NAMALWA (cell line): ENCODE results near the gene RPS2.
"Not testable (repeated sequence)": the region's sequence is repeated elsewhere in the genome, so short reads cannot be mapped to it uniquely, and the experiment has no call there.

Experiments used
- DNase-seq: peaks from one replicate; pipeline ENCODE4 v3.0.0-alpha.2; 2015; ENCODE audit warnings: low spot score

RPS2 gene

DNA sequence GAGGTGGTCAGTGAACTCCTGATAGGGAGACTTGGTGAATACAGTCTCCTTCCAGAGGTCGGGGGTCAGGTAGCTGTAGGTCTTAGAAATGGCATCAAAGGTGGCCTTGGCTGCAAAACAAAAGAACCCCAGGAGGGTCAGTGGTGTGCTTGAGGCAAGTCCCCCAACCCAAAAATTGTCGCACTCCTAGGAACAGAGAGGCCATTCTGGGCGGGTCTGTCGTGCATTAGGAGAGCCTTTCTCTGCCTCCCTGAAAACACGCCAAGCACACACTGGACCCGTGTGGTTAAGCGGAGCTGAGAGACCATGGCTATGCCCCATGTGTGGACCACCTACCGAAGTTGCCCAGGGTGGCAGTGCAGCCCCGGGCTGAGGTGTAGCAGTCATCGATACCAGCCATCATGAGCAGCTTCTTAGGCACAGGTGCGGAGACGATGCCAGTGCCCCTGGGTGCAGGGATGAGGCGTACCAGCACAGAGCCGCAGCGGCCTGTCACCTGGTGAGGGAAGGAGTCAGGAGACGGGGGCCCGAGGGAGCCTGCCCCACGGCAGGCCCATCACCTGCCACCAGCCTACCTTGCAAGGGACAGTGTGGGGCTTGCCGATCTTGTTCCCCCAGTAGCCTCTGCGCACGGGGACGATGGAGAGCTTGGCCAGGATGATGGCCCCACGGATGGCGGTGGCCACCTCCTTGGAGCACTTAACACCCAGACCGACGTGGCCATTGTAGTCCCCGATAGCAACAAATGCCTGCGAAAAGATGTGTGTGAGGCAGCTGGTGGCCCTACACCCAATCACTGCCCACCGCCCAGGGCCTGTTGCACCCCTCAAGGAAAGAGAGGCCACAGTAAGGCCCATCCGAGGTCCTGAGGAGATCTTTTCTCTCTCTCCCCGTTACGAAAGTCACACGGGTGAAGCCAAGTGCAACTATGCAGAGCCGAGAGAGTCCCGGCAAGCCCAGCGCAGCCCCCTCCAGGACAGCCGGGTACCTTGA, 2.2 kb downstream of the RPS2 start:
- DNase-seq: not testable (repeated sequence)

DNA sequence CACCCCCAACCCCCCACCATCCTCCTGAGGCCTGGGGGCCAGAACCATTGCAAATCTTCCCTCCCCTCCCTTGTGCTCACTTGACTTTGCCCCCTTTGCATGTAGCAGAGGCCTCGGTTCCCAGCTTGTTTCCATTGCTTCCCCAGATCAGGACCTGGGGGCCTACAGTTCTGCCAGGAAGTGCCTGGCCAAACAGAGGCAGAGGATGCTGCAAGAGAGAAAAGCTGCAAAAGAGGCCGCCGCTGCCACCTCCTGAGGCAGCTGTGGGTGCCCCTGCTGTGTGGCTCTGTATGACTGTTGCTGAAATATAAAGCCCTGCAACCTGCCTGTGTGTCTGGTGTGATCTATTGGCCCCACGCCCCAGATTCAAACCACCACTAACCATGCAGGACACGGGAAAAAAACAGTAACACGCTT, 3.0 kb downstream of the RPS2 start:
- peak; percentile 58 for DNase-seq

DNA sequence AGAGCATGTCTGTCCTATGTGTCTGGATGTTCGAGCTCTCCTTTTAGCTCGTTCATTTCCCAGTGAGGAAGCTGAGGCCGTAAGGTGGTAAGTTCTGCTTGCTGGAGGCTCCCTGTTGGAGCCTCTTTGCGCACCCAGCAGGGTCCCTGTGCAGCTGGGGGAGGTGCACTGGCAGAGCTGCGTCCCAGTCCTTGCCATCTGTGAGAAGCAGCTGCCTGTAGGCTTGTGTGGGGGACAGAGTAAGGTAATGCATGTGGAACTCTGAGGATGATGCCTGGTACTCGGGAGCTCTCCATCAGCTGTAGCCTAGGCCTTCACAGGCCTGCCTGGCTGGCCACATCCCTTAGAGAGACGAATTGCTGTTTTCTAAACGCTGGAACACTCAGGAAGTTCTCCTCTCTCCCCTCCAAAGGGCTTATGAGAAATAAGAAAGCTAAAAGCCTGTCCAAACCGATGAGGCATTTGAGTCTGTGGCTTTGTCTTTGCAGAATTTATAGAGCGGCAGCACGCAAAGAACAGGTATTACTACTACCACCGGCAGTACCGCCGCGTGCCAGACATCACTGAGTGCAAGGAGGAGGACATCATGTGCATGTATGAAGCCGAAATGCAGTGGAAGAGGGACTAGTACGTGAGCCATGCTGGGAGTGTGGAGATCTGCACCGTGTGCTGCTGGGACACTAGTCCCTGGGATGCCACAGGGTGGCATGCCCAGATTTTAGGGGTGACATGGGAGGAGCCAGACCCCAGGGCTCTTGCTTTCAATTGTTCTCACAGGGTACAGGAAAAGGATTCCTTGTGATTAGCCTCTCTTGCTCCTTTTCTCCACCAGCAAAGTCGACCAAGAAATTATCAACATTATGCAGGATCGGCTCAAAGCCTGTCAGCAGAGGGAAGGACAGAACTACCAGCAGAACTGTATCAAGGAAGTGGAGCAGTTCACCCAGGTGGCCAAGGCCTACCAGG, 3.7 kb downstream of the RPS2 start:
- peak; percentile 79 for DNase-seq

DNA sequence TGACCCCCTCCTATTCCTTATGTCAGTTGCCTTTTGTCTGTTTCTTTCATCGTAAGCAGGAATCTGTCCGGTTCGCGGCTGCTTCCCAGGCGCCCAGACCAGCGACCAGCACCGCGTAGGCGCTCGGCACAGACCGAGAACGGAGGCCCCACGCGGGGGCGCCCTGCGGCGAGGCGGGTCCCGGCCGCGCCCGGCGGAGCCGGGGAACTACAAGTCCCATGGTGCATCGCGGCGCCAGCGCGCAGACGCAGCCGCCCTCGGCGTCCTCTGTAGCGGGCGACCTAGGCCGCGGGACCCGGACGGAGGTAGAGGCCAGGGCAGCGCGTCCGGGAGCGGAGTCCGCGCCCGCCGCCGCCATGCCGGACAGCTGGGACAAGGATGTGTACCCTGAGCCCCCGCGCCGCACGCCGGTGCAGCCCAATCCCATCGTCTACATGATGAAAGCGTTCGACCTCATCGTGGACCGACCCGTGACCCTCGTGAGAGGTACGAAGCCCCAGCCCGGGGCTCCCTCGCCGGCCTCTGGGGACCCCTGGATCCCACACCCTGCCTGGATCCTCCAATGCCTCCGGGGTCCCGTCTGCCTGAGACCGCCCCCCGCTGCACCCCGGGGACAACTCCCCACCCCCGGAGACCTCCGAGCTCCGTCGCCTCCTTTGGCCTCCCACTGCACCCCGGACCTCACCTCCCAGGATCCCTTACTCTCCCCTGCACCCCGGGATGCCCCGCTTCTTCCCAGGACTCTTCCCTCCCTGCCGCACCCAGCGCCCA, 5.2 kb downstream of the RPS2 start, which contains the start of gene NDUFB10:
Gene NDUFB10, plus strand, starts transcription at position 270 of the 771 bp plus-strand sequence. Its CDS starts 87 bp downstream, at position 357.
- DNase-seq: peak; percentile 90

DNA sequence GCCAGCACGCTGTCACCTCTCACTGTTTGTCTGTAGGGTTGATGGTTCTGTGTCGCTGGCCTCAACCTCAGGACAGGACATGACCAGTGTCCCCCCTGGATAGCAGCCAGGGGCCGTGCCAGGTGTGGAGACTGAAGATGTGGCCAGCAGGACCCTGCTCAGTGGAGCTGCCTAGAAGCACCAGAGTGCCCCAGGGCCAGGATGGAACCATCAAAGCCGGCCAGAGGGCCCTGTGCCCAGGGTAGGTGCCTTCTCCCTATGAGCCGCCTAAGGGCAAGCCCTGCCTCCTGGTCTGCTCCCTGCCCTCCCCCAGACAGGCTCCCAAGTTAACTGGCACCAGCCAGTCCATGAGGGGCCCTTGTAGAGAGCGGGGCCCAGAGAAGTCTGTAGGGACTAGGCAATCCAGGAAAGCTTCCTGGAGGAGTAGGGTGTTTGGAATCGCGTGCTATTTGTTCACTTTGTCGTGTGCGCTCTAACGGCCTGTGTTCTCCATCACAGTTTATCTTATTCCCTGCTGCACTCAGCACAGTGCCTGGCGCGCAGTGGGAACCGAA, 5.8 kb downstream of the RPS2 start:
- DNase-seq: no peak

DNA sequence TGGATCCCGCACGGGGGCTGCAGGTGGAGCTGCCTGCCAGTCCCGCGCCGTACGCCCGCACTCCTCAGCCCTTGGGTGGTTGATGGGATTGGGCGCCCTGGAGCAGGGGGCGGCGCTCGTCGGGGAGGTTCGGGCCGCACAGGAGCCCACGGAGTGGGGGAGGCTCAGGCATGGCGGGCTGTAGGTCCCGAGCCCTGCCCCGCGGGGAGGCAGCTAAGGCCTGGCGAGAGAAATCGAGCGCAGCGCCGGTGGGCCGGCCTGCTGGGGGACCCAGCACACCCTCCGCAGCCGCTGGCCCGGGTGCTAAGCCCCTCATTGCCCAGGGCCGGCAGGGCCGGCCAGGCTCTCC, 6.5 kb downstream of the RPS2 start:
- DNase-seq: not testable (repeated sequence)

DNA sequence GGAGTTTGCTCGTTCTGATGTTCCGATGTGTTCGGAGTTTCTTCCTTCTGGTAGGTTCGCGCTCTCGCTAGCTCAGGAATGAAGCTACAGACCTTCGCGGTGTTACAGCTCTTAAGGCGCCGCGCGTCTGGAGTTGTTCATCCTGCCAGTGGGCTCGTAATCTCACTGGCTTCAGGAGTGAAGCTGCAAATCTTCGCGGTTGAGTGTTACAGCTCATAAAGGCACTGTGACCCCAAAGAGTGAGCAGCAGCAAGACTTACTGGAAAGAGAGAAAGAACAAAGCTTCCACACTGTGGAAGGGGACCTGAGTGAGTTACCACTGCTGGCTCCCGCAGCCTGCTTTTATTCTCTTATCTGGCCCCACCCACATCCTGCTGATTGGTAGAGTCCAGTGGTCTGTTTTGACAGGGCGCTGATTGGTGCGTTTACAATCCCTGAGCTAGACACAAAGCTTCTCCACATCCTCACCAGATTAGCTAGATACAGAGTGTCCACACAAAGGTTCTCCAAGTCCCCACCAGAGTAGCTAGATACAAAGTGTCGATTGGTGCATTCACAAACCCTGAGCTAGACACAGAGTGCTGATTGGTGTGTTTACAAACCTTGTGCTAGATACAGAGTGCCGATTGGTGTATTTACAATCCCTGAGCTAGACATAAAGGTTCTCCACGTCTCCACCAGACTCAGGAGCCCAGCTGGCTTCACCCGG, 7.0 kb downstream of the RPS2 start:
- DNase-seq: not testable (repeated sequence)

DNA sequence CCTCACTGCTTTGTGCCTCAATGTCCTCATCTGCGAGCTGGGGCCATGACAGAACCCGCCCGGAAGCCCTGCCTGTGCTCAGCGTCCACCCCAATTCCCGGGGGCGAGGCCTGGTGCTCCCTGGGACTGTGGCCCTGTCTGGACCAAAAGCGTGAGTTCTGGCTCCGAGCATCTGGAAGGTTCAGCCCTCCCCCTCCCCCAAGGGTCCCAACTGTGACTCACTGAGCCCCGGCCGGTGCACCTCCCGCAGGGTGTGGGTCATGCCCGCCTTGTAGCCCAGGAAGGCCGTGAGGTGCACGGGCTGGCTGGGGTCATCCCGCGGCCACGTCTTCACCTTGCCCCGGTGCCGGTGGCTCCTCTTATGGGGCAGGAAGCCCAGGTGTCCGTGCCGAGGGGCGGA, 10.9 kb downstream of the RPS2 start:
- no peak for DNase-seq

DNA sequence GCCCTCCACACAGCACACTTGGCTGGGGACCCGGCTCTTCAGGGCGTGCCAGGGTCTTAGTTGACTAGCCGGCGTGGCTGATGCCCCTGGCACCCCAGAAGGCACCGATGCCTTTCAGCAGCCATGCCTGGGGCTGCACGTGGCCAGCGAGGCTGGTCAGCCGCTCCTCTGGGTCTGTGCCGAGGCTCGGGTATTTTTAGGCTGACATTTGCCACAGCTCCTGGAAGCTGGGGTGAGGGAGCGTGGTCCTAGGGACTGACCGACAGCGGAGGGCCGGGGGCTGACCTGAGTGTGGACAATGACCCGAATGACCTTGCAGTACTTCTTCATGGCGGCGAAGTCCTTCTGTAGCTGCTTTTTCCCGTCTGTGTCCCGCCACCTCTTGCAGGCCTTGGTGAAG, 14.1 kb downstream of the RPS2 start:
- DNase-seq: no peak

DNA sequence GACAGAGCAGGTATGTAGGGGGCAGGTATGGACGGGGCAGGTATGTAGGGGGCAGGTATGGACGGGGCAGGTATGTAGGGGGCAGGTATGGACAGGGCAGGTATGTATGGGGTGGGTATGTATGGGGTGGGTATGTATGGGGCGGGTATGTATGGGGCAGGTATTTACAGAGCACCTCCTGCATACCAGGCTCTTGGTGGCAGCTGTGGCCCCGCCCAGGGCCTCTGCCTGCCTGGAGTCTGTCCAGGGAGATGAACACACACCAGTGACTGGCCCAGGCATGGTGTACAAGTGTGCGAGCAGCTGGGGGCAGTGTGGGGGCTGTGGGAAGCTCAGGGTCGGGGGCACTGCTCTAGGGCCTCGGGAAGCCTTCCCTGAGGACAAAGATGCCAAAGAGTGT, 14.6 kb downstream of the RPS2 start:
- no peak for DNase-seq

DNA sequence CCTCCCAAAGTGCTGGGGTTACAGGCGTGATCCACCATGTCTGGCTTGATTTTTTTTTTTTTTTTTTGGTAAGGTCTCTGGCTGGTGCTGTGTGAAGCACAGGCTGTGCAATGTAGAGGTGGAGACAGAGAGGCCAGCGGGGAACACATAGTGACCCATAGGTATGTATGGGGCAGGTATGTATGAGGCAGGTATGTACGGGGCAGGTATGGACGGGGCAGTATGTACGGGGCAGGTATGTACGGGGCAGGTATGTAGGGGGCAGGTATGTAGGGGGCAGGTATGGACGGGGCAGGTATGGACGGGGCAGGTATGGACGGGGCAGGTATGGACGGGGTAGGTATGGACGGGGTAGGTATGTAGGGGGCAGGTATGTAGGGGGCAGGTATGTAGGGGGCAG, 15.1 kb downstream of the RPS2 start:
- no peak for DNase-seq

DNA sequence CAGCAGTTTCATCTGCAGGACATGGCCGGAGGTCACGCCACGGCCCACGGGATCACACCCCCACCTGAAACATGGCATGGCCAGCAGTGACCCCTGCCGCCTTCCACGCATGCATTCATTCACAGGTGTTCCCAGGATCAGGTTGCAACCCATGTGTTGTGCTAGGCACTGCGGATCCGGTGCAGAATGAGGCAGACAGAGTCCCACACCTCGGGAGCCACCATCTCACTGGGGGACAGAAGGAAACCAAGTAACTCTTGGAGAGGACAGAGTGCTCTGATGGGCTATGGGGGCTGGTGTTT, 17.3 kb downstream of the RPS2 start:
- DNase-seq: no peak

DNA sequence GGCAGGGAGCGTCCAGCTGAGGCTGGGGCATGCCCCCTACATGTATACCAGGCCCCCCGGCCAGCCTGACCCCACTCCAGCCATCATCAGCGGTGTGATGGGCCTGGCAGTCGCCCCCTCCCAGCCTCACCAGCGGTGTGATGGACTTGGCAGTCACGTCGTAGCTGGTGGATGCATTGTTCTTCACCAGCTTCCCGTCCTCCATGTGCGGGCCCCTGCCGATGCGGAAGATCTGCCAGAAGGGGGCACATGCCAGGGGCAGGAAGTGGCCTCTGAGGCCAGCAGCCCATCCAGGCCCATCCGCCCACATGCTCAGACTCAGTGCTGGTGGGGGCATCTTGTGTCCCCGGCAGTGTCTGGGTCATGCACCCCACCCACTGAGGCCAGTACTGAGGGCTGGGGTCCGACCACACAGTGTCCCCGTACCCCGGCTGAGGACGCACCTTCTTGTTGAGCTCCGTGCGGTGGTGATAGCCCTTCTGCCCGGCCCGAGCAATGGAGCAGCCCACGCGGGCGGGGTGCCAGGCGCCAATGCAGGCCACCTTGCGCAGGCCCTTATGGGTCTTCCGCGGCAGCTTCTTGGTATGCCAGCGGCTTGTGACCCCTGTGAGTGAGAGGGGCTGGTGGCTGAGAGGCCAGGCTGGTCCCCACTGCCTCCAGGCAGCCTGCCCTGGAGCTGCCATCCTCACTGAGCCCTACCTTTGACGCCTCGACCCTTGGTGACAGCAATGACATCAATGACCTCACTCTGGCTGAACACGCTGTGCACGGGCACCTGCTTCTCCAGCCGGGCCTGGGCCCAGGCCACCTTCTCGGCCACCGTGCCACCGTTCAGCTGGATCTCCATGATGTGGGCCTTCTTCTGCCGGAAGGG, 17.9 kb downstream of the RPS2 start:
- DNase-seq: no peak

DNA sequence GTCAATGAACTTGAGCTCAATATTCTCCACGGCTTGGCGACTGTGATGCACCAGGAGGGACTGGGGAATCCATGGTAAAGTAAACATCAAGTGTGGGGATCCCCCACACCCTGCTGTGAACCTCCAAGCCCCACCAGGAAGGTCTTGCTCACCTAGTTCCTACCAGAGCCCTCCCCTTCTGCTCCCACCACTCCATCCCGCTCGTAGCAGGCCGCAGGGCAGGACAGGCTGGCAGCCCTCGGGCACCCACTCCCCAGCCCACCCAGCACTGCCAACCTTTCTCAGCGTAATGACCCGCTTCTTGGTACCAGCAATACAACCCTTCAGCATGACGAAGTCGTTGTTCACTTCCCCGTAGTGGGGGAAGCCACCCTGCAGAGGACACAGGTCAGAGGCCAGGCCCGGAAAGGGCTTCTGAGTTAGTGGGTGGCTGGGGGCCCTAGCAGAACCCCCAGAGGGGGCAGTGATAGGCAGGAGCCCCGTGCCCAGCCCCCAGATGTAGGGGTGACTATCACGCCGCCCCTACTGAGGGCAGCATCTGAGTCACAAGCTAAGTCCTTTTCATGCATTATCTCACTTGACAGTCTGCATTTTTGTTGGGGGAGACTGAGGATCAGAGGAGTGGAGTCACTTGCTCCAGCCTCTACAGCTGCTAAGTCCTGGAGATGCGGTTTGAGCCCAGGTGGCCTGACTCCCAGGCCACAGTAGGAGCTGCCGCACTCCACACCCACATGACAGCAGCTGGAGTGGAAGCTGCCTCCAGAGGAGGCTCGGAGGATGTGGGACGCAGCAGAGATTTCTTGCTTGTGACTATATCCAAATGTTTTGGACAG, 18.9 kb downstream of the RPS2 start:
- no peak for DNase-seq

DNA sequence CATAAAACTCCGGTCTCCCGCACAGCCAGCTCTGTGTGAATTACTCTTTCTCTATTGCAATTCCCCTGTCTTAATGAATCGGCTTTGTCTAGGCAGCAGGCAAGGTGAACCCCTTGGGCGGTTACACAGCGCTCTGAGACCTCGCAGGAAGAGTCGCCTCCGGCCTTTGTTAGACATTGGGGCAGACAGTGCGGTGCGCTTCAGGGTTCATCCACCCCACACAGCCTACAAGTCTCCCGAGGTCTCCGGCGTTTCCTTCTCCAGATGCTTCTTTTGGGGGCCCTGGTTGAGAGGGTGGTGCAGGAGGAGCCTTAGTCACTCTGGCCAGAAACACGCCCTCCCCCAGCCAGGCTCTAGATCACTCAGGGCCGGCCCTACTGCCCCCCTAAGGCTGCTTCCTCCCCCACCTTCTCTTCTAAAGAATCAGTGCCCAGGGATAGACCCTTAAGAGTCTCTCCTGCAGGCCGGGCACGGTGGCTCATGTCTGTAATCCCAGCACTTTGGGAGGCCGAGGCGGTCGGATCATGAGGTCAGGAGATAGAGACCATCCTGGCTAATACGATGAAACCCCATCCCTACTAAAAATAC, 19.9 kb downstream of the RPS2 start:
- no peak for DNase-seq

DNA sequence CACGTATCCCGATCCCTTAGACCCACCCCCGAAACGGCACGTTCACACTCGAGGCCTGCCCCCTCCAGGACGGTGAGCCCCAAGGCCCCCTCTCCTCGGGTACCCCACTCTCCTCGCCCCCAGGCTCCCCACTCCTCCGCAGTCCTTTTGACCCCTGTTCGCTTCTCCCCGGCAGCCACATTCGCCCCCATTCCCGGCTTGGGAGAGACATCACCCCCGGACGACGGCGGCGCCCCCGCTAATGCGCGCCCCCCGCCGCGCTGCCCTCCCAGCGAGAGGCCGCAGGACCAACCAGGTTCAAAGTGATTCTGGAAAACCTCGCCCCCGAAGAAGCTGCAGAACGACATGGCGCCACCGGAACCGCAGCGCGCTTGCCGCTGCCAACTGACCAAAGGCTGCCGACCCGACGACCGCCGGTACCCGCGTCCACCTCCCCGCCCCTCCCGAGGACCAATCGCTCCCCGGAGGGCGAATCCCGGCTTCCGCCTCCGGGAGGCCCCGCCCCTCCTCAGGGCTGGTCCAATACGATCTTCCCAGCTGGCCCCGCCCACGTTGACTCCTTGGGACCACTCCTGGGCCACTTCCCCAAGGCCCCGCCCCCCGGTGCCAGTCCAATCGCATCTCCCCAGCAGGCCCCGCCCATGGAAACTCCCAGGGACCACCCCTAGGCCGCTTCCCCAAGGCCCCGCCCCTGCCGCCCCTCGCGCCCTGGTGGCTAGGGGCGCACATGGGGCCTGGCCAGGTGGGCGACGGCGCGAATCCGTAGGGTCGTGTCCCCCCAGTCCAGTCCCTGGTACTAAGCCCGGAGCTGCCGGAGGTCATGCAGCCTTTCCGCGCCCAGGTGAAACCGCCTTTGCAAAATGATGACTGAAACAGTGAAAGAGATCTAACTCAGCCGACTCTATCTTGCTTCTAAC, 21.6 kb downstream of the RPS2 start, which contains the start of gene MSRB1:
Gene MSRB1, minus strand, starts transcription at position 390 of the 917 bp plus-strand sequence. Its CDS starts 43 bp downstream, at position 347.
- peak; percentile 99 for DNase-seq

DNA sequence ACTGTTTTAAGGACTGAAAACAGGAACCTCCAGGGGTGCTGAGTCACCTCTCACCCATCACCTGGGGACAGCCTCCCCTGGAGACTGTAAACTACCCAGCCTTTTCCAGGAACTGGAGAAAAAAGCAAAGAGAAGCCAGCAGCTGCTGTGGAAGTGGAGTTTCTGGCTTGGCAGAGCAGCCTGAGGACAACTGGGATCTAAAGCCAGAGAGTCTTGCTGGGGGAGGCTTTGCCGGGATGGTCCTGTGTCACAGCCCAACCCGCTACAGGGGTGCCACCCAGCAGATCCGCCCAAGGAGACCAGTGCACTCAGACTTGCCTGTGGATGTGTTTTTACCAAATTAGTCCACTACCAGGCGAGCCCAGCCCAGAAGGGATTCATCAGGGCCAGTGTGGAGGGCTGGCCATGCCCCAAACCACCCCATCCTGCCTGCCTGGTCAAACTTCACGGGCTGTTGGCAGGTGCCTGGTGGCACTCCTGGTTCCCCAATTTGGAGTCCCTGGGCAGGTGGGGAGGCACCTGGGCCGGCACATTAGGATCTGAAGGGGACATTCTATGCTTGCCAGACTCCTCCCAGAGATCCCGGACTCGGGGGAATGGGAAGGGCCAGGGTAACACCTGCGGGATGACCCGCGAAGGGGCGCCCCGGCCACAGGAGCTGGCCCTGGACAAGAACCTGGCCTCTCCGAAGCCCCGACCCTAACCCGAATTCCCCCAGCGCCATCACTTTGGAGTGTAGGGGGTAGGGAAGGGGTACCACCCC, 22.4 kb downstream of the RPS2 start:
- DNase-seq: no peak
